ENCODE results near the gene AK1. TPM values are rescaled to one million over a fixed set of nuclear protein-coding genes. Genes with fewer than 3 reads are reported as not detected.

AK1 gene
- total and polyA plus RNA-seq, 2 experiments from 2014 or later, result 16.2 to 35.5 TPM

DNA sequence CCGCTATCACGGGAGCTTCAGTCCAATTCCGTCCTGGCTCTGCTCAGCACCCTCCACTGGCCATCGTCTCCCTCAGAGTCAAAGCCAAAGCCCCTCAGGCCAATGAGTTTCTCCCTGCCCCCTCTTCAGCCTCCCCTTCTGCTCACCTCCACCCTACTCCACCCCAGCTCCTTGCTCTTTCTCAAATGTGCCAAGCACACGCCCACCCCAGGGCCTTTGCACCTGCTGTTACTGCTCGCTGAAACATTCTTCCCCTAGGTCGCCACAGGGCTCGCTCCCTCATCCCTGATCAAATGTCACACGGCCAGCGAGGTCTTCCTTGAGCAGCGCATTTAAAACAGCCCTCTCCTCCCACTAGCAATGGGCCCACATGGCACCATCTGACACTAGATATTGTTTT is 16.7 kb downstream of the AK1 start:
- H3K4me3 ChIP-seq, result no peak overlapping the region
- Mint-ChIP-seq H3K36me3 (ENCODE audit: low read depth) (no peaks in the 10 kb centered on the region), H3K27ac (no peak overlapping the region), H3K4me1 (peaks cover 8% of the 10 kb centered on the region; the same call in 1 of the 3 replicates), H3K4me3 (no peak overlapping the region), H3K9me3 (no peaks in the 10 kb centered on the region), H3K27me3 (ENCODE audit: insufficient read depth, low read depth, poor library complexity) (peaks cover 7% of the 10 kb centered on the region)
- H3K27me3 ChIP-seq (ENCODE audit: insufficient read depth), result no peaks in the 10 kb centered on the region
- no peaks in the 10 kb centered on the region for H3K4me1 ChIP-seq (ENCODE audit: insufficient read depth)
- H3K4me2 ChIP-seq, result no peak overlapping the region
- no peaks in the 10 kb centered on the region for H4K20me1 ChIP-seq (replicated peaks; ENCODE audit: insufficient read depth)
- no peak overlapping the region for H3K27ac ChIP-seq (ENCODE audit: low read depth)
- TF ChIP-seq ZNF462 (CRISPR knock-in tag; IDR thresholded peaks at IDR 0.05) (no peak), STAT1 (IDR thresholded peaks at IDR 0.05; ENCODE audit: unreplicated experiment) (no peak), REST (IDR thresholded peaks at IDR 0.05; ENCODE audit: unreplicated experiment) (no peak), CREB1 (CRISPR knock-in tag; IDR thresholded peaks at IDR 0.05; ENCODE audit: low read depth) (no peak), NANOG (IDR thresholded peaks at IDR 0.05; ENCODE audit: borderline replicate concordance) (no peak), EZH2 (IDR thresholded peaks at IDR 0.05; ENCODE audit: low read depth, unreplicated experiment) (no peak), CTCF (conservative IDR thresholded peaks at IDR 0.05; ENCODE audit: low read depth in 2 of 2) (no peak), ZNF331 (CRISPR knock-in tag; IDR thresholded peaks at IDR 0.05; ENCODE audit: low read depth) (no peak), ZNF114 (CRISPR knock-in tag; IDR thresholded peaks at IDR 0.05) (no peak), JUNB (IDR thresholded peaks at IDR 0.05; ENCODE audit: unreplicated experiment) (no peak), POLR2AphosphoS5 (IDR thresholded peaks at IDR 0.05; ENCODE audit: low read depth) (no peak), EZH2phosphoT487 (IDR thresholded peaks at IDR 0.05; ENCODE audit: unreplicated experiment) (no peak)
- TF ChIP-seq, protein P1, sequence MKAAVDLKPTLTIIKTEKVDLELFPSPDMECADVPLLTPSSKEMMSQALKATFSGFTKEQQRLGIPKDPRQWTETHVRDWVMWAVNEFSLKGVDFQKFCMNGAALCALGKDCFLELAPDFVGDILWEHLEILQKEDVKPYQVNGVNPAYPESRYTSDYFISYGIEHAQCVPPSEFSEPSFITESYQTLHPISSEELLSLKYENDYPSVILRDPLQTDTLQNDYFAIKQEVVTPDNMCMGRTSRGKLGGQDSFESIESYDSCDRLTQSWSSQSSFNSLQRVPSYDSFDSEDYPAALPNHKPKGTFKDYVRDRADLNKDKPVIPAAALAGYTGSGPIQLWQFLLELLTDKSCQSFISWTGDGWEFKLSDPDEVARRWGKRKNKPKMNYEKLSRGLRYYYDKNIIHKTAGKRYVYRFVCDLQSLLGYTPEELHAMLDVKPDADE (IDR thresholded peaks at IDR 0.05), result no peak
- no peak overlapping the region for H2AFZ ChIP-seq
- ATAC-seq, result no peak
- no peaks in the 10 kb centered on the region for H3K79me2 ChIP-seq (replicated peaks; ENCODE audit: insufficient read depth)
- no peaks in the 10 kb centered on the region for H3K36me3 ChIP-seq (ENCODE audit: insufficient read depth)
- DNase-seq (ENCODE audit: low spot score), result no peak
- no peaks in the 10 kb centered on the region for H3K9me2 ChIP-seq (ENCODE audit: insufficient read depth)
- 0 out of 2 replicates have a peak, but pooled peaks cover 6% of the 10 kb centered on the region for H3F3A ChIP-seq (replicated peaks; ENCODE audit: low read depth)

All from GM23338 (cell line).